Effector memory CD8-positive, alpha-beta T cell (primary cell): ENCODE results near the gene GLP1R.

ENCODE experiments used
- ATAC-seq: fragments of 150-1000 bp; cut with Tn5 transposase; replicated peaks from 2 replicates; pipeline ENCODE4 v1.10.0; 2021; ENCODE audit warnings: mild to moderate bottlenecking, moderate library complexity
- DNase-seq, 3 experiments: peaks; one replicate each; pipeline ENCODE4 v3.0.0; 2021
- H3K27ac Mint-ChIP-seq, 2 donors: one replicate each; pipeline ENCODE4 v1.8.0; 2022; ENCODE audit warnings: mild to moderate bottlenecking in 2 of 2, mixed read lengths in 2 of 2, moderate library complexity in 2 of 2
- H3K27me3 Mint-ChIP-seq, 2 donors: one replicate each; pipeline ENCODE4 v1.8.0; 2022; ENCODE audit warnings: mixed read lengths in 2 of 2
- H3K36me3 Mint-ChIP-seq: one replicate; pipeline ENCODE4 v1.8.0; 2022; ENCODE audit warnings: mild to moderate bottlenecking, moderate library complexity, mixed read lengths; ENCODE audit not compliant: insufficient read depth
- H3K4me1 Mint-ChIP-seq, 2 donors: one replicate each; pipeline ENCODE4 v1.8.0; 2022; ENCODE audit warnings: low read depth in 2 of 2, mixed read lengths in 2 of 2
- H3K4me3 Mint-ChIP-seq, 2 donors: one replicate each; pipeline ENCODE4 v1.8.0; 2022; ENCODE audit warnings: mild to moderate bottlenecking in 2 of 2, mixed read lengths in 2 of 2, moderate library complexity in 2 of 2
- H3K9me3 Mint-ChIP-seq, 2 donors: one replicate each; pipeline ENCODE4 v1.8.0; 2022; ENCODE audit warnings: mixed read lengths in 2 of 2

The GLP1R gene

GRCh38 chr6:39091220-39091619 lies 42.6 kb downstream of the GLP1R start:
- peaks cover 5 to 6% of the 10 kb centered on the region in 2 donors for H3K4me1 Mint-ChIP-seq
- DNase-seq (no peak), ATAC-seq (no peak)
- H3K9me3 Mint-ChIP-seq, result no peaks in the 10 kb centered on the region
- no peaks in the 10 kb centered on the region for H3K36me3 Mint-ChIP-seq
- no peak overlapping the region for H3K4me3 Mint-ChIP-seq
- peaks cover 45 to 67% of the 10 kb centered on the region in 2 donors for H3K27me3 Mint-ChIP-seq
- no peak overlapping the region for H3K27ac Mint-ChIP-seq

GRCh38 chr6:39092124-39092523 lies 43.5 kb downstream of the GLP1R start:
- Mint-ChIP-seq H3K36me3 (no peaks in the 10 kb centered on the region), H3K27me3 (peaks cover 43 to 58% of the 10 kb centered on the region in 2 donors), H3K9me3 (no peaks in the 10 kb centered on the region), H3K27ac (no peak overlapping the region), H3K4me3 (no peak overlapping the region), H3K4me1 (no peaks in the 10 kb centered on the region)
- no peak for ATAC-seq
- no peak for DNase-seq

- Mint-ChIP-seq H3K9me3 (no peaks in the 10 kb centered on the region), H3K27ac (no peak overlapping the region), H3K4me1 (no peaks in the 10 kb centered on the region), H3K36me3 (no peaks in the 10 kb centered on the region), H3K4me3 (no peak overlapping the region), H3K27me3 (peaks cover 33 to 47% of the 10 kb centered on the region in 2 donors)
- ATAC-seq (no peak), DNase-seq (no peak)
Observed at GRCh38 chr6:39093149-39093708, 44.6 kb downstream of the GLP1R start.

- Mint-ChIP-seq H3K36me3 (no peaks in the 10 kb centered on the region), H3K27ac (no peak overlapping the region), H3K4me3 (no peak overlapping the region), H3K27me3 (peaks cover 11 to 24% of the 10 kb centered on the region in 2 donors), H3K4me1 (peaks cover 3 to 4% of the 10 kb centered on the region in 2 donors), H3K9me3 (no peaks in the 10 kb centered on the region)
- DNase-seq (no peak), ATAC-seq (no peak)
Observed at GRCh38 chr6:39095578-39095977, 47.0 kb downstream of the GLP1R start.

GRCh38 chr6:39100358-39100757 lies 51.8 kb downstream of the GLP1R start:
- H3K36me3 Mint-ChIP-seq, result peaks cover 1% of the 10 kb centered on the region
- H3K9me3 Mint-ChIP-seq, result no peaks in the 10 kb centered on the region
- H3K27ac Mint-ChIP-seq, result no peak overlapping the region
- peak; percentile 41 for ATAC-seq
- H3K27me3 Mint-ChIP-seq, result no peaks in the 10 kb centered on the region
- H3K4me1 Mint-ChIP-seq, result peaks cover 7 to 14% of the 10 kb centered on the region in 2 donors
- DNase-seq, result no peak
- H3K4me3 Mint-ChIP-seq, result no peak overlapping the region

- DNase-seq (no peak), ATAC-seq (no peak)
- H3K36me3 Mint-ChIP-seq, result peaks cover 5% of the 10 kb centered on the region
- peaks cover 12 to 15% of the 10 kb centered on the region in 2 donors for H3K4me1 Mint-ChIP-seq
- no peaks in the 10 kb centered on the region for H3K9me3 Mint-ChIP-seq
- no peak overlapping the region for H3K4me3 Mint-ChIP-seq
- peak overlapping the region in 1 of 2 donors; percentile 50 for H3K27ac Mint-ChIP-seq
- H3K27me3 Mint-ChIP-seq, result no peaks in the 10 kb centered on the region
Observed at GRCh38 chr6:39102071-39102820, 53.7 kb downstream of the GLP1R start.

GRCh38 chr6:39102821-39103136 lies 54.2 kb downstream of the GLP1R start:
- Mint-ChIP-seq H3K36me3 (peaks cover 5% of the 10 kb centered on the region), H3K4me1 (peaks cover 13 to 15% of the 10 kb centered on the region in 2 donors), H3K27ac (peak overlapping the region in 1 of 2 donors; percentile 50), H3K27me3 (no peaks in the 10 kb centered on the region), H3K4me3 (no peak overlapping the region), H3K9me3 (no peaks in the 10 kb centered on the region)
- DNase-seq (no peak), ATAC-seq (no peak)

- Mint-ChIP-seq H3K27ac (no peak overlapping the region), H3K4me1 (peaks cover 15 to 21% of the 10 kb centered on the region in 2 donors), H3K9me3 (no peaks in the 10 kb centered on the region), H3K36me3 (peaks cover 5% of the 10 kb centered on the region), H3K27me3 (no peaks in the 10 kb centered on the region), H3K4me3 (no peak overlapping the region)
- ATAC-seq (no peak), DNase-seq (no peak)
Observed at GRCh38 chr6:39104528-39104927, 55.9 kb downstream of the GLP1R start.

GRCh38 chr6:39107034-39107433 lies 58.5 kb downstream of the GLP1R start:
- no peak overlapping the region for H3K4me3 Mint-ChIP-seq
- peaks cover 21 to 32% of the 10 kb centered on the region in 2 donors for H3K4me1 Mint-ChIP-seq
- H3K27ac Mint-ChIP-seq, result peak overlapping the region in 1 of 2 donors; percentile 3

GRCh38 chr6:39107641-39108040 lies 59.1 kb downstream of the GLP1R start:
- Mint-ChIP-seq H3K27ac (no peak overlapping the region), H3K9me3 (no peaks in the 10 kb centered on the region), H3K4me1 (peaks cover 23 to 38% of the 10 kb centered on the region in 2 donors), H3K36me3 (peaks cover 5% of the 10 kb centered on the region), H3K4me3 (no peak overlapping the region), H3K27me3 (no peaks in the 10 kb centered on the region)
- no peak for ATAC-seq
- DNase-seq, result no peak

More at GRCh38 chr6:39107034-39107433, 58.5 kb downstream of the GLP1R start:
- DNase-seq, result no peak
- no peaks in the 10 kb centered on the region for H3K9me3 Mint-ChIP-seq
- H3K27me3 Mint-ChIP-seq, result no peaks in the 10 kb centered on the region
- H3K36me3 Mint-ChIP-seq, result peaks cover 5% of the 10 kb centered on the region
- ATAC-seq, result no peak

GRCh38 chr6:39108041-39108839 lies 59.7 kb downstream of the GLP1R start:
- Mint-ChIP-seq H3K9me3 (no peaks in the 10 kb centered on the region), H3K4me1 (peaks cover 24 to 38% of the 10 kb centered on the region in 2 donors)
- ATAC-seq, result no peak

GRCh38 chr6:39111280-39111679 lies 62.7 kb downstream of the GLP1R start:
- peaks cover 31 to 41% of the 10 kb centered on the region in 2 donors for H3K4me1 Mint-ChIP-seq
- no peak for ATAC-seq
- no peak for DNase-seq
- no peaks in the 10 kb centered on the region for H3K27me3 Mint-ChIP-seq
- H3K4me3 Mint-ChIP-seq, result peak overlapping the region; percentile 36 to 81
- H3K36me3 Mint-ChIP-seq, result peaks cover 7% of the 10 kb centered on the region
- peak overlapping the region; percentile 11 to 90 for H3K27ac Mint-ChIP-seq
- no peaks in the 10 kb centered on the region for H3K9me3 Mint-ChIP-seq

More at GRCh38 chr6:39108041-39108839, 59.7 kb downstream of the GLP1R start:
- no peak overlapping the region for H3K4me3 Mint-ChIP-seq
- H3K27ac Mint-ChIP-seq, result no peak overlapping the region
- no peaks in the 10 kb centered on the region for H3K27me3 Mint-ChIP-seq
- peaks cover 5% of the 10 kb centered on the region for H3K36me3 Mint-ChIP-seq
- no peak for DNase-seq

- Mint-ChIP-seq H3K27ac (peak overlapping the region; percentile 90 to 93), H3K36me3 (peaks cover 7% of the 10 kb centered on the region), H3K4me3 (peak overlapping the region; percentile 89 to 95), H3K9me3 (no peaks in the 10 kb centered on the region), H3K27me3 (no peaks in the 10 kb centered on the region), H3K4me1 (peaks cover 26 to 38% of the 10 kb centered on the region in 2 donors)
- DNase-seq (no peak), ATAC-seq (no peak)
Observed at GRCh38 chr6:39113788-39114187, 65.2 kb downstream of the GLP1R start.
